NK-92 treated with Interleukin-12 subunit alpha and Interleukin-12 subunit beta, amount 100 ng/mL, for 24 hours (cell line): Measurements from ENCODE around the gene SNX10.

Experiments used
- DNase-seq: peaks from one replicate; lab custom pipeline; 2025; lab: John Stamatoyannopoulos, UW

Gene SNX10

DNA sequence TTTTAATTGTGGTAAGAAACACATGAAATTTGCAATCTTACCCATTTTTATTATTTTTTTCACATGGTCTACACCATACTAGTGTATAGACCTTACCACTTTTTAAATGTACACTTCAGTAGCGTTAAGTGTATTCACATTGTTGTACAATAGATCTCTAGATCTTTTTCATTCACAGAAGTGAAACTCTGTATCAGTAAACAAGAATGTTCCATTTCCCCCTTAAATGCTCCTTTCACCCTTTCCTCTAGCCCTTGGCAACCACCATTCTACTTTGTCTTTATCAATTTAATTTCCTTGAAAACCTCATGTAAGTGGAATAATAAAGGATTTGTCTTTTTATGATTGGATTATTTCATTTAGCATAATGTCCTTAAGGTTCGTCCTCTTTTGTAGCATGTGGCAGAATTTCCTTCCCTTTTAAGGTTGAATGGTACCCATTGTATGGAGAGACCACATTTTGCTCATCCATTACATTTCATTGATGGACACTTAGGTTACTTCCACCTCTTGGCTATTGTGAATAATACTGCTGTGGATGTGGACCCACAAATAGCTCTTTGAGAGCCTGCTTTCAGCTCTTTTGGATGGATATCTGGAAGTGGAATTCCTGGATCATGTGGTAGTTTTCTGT is 45.7 kb downstream of the SNX10 start:
- no peak for DNase-seq

DNA sequence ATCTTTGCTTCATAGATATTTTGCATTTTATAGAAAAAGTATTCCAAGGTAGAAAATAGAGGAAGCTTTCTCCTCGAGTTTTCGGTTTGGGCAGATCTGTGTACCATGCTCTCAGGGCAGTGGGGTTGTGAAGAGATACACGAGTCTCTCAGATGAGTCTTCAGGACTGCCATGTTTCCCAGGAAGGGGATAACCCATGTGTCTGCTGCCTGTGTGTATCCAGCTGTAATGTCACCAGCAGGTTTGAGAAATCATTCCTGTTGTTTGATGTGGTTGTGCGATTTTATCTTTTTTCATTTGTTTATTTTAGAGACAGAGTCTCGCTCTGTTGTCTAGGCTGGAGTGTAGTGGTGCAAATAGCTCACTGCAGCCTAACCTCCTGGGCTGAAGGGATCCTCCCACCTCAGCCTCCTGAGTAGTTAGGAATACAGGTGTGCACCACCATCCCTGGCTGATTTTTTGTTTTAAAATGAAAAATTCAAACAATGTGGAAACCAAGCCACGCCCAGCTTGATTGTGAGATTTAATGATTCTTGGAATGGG is 48.9 kb downstream of the SNX10 start:
- DNase-seq = no peak

- DNase-seq = no peak
Observed at GRCh38 chr7:26343320-26343832, 51.7 kb downstream of the SNX10 start.

DNA sequence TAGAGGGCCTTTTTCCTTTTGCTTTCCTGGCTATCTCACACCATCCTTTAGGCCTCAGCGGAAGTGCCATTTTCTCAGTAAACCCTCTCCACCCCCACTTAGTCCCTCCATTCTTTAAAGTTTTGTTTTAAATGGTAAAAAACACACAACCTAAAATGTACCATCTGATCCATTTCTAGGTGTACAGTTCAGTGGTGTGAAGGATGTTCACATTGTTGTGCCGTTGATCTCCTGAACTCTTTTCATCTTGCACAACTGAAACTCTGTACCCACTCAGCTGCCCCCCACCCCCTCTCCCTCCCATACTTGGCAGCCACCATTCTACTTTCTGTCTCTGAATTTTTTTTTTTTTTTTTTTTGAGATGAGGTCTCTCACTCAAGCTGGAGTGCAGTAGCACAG is 52.2 kb downstream of the SNX10 start:
- no peak for DNase-seq

GRCh38 chr7:26345202-26345601 is 53.5 kb downstream of the SNX10 start:
- no peak for DNase-seq

GRCh38 chr7:26345837-26346236 is 54.2 kb downstream of the SNX10 start:
- no peak for DNase-seq

DNA sequence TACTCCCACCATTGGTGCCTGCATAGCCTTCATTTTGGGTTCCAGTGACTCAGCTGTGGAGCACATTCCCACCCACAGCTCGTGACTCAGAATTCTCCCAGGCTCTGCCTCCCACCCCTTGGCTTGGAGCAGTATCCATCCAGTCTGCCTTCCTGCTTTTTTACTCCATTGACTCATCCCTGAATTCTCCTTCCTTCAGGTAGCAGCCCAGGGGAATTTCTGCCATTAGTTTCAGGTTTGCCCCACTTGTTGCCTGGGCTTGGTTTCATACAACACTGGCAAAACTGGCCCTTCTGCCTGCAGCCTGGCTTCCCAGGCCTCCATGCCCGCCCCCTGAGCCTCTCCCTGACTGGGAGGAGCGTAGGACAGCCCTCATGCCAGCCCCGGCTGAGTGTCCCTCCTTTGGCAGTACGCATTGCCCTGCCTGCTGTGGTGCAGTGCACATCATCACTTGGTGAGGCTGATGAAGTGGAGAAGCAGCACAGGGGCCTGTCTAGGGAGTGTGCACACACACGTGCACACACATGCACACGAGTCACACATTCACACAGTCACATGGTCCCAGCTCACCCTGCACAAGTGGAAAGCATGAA is 55.0 kb downstream of the SNX10 start:
- DNase-seq = no peak

- no peak for DNase-seq
Observed at GRCh38 chr7:26348234-26348851, 56.7 kb downstream of the SNX10 start.

- no peak for DNase-seq
Observed at GRCh38 chr7:26349005-26349915, 57.6 kb downstream of the SNX10 start.

DNA sequence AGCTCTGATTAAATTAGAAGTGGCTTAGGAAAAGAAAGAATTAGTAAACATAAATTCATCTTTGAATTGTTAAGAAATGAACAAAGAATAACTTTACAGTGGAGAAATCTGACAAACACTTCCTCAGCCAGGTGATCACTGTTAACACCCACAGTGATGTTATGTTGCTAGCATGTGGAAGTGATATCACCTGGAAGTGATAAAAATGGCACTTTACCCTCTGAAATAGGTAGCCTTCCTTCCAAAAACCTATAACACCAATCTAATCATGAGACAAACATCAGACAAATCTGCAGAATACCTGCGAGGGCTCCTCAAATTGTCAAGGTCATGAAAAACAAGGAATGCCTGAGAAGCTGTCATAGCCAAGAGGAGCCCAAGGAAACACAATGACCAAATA is 59.5 kb downstream of the SNX10 start:
- DNase-seq = no peak

GRCh38 chr7:26356229-26356628 is 64.6 kb downstream of the SNX10 start:
- no peak for DNase-seq

- DNase-seq = no peak
Observed at GRCh38 chr7:26356929-26357798, 65.5 kb downstream of the SNX10 start.

GRCh38 chr7:26357799-26358151 is 66.1 kb downstream of the SNX10 start:
- DNase-seq = no peak

DNA sequence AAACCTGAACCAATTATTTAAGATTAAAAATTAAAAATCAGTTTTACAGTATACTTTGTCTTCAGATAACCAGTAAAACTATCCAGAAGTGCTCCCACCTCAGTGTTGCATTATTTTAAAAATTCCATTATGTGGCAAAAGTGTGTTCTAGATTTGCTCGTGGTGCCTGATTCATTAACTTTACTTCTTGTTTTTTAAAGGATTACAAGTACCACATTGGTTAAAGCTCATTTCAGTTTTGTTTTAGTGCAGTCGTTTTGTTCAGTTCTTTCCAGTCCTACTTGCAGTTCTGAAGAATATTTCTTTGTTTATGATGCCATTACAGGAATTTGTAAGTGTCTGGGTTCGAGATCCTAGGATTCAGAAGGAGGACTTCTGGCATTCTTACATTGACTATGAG is 69.0 kb downstream of the SNX10 start:
- DNase-seq = no peak

- no peak for DNase-seq
Observed at GRCh38 chr7:26361637-26362036, 70.0 kb downstream of the SNX10 start.

DNA sequence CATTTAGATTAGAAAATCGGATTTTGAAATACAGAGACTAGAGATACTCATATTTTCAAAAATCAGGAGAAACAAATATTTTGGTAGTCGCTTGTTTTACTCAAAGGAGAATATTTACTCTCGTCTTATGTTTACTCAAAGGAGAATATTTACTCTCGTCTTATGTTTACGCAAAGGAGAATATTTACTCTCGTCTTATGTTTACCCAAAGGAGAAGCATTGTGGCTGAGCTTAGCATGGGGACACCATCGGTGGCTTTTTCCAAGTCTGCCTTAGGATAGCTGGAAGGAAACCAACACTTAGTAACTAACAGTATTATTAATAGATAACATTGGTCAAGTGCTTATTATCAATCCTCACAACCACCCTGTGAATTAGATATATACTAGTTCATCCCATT is 71.8 kb downstream of the SNX10 start:
- no peak for DNase-seq

GRCh38 chr7:26365077-26365900 is 73.6 kb downstream of the SNX10 start:
- DNase-seq = no peak

- DNase-seq = no peak
Observed at GRCh38 chr7:26365901-26366275, 74.2 kb downstream of the SNX10 start.

- no peak for DNase-seq
Observed at GRCh38 chr7:26367219-26367711, 75.6 kb downstream of the SNX10 start.

DNA sequence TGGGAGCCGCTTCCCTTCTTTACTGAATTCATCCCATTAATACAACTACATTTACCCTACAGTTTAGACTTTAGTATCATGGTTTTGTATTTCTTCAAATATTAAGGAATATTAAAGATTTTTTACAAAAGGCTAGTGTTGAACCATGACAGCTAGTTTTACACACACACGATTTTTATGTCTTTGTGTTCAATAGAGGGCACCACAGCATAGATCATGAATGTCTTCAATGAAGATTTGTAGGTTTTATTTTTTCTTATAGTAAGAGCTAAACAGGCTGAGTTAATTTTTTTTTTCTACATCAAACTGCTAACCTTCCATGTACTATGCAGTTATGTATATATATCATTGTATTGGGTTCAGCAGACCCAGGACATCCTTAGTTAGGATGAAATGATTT is 76.9 kb downstream of the SNX10 start:
- no peak for DNase-seq
